Measurements from ENCODE around the gene HNRNPA0. TPM values are rescaled to one million over a fixed set of nuclear protein-coding genes. Genes with fewer than 3 reads are reported as not detected.

The HNRNPA0 gene
- total RNA-seq, 6 donors from 2014 or later: 8.4 to 26.3 (median 14.6) TPM

DNA sequence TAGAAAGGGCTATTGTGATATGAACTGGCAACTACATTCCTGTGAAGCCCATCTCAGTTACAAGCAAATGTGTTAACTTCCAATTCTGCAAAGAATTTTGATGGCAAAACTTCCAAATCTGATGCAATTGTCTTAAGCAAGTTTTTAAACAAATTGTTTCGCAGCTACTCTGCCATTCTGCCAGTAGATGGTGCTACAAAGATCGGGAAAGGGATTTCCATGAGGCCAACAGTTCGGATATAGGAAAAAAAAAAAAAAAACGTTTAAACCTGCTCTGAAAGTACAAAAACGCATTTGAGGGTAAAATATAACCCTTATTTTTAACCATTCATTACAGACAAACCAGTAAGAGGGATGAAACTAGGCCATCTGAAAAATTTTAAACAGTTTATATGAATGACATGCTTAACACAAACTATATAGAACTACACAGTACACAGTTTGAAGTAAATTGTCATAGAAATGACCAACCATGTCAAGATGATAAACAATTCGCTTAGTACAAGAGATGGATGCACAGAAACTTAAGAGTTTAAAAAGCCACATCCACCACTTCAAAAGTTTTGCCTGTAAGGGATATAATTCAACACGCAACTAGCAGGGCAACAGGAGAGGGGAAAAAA, 2.2 kb downstream of the HNRNPA0 start:
- H3K36me3 ChIP-seq: no peaks in the 10 kb centered on the region
- H3K4me3 ChIP-seq: peak overlapping the region; percentile 10 to 88 (median 72)
- TF ChIP-seq POLR2AphosphoS5 (IDR thresholded peaks at IDR 0.05): no peak
- TF ChIP-seq EP300 (IDR thresholded peaks at IDR 0.05): no peak
- TF ChIP-seq POLR2A (IDR thresholded peaks at IDR 0.05): no peak
- peak; percentile 47 to 63 (median 58) for TF ChIP-seq CTCF (IDR thresholded peaks at IDR 0.05)
- H3K27me3 ChIP-seq: no peaks in the 10 kb centered on the region
- no peaks in the 10 kb centered on the region for H3K9me3 ChIP-seq
- peak overlapping the region in 3 of 4 donors; percentile 97 to 99 (median 99) for H3K27ac ChIP-seq
- DNase-seq (no peak), ATAC-seq (ENCODE audit: low FRiP score in 2 of 2) (no peak)
- H3K4me1 ChIP-seq: peaks cover 22 to 42% (median 25%) of the 10 kb centered on the region in 4 donors
- 1 to 3% methylated on average over 7 of the region's 7 CpGs for WGBS, 2 donors

DNA sequence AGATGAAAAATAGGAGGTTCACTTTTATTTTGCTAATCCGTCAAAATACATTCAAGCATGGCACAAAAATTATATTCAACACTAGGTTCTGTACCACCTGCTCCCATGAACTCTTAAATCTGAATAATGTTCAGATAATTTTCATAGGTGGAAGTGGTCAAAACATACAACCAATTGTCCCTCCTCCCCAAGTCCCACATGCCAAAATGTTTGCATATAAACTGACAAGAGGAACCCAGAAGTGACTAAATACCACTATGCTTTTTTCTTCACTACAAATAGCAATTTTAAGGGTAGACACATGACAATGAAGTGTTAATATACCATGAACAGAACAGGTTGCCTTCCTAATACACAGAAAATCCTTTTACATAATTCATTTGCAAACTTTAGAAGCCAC, 3.7 kb downstream of the HNRNPA0 start:
- TF ChIP-seq CTCF (IDR thresholded peaks at IDR 0.05): no peak
- Histone ChIP-seq H3K9me3 (no peaks in the 10 kb centered on the region), H3K27ac (no peak overlapping the region), H3K36me3 (no peaks in the 10 kb centered on the region), H3K4me1 (peaks cover 22 to 41% (median 25%) of the 10 kb centered on the region in 4 donors), H3K27me3 (no peaks in the 10 kb centered on the region), H3K4me3 (no peak overlapping the region)
- ATAC-seq (ENCODE audit: low FRiP score in 2 of 2): no peak
- DNase-seq: no peak
- 78 to 80% methylated on average over 1 of the region's 1 CpG for WGBS, 2 donors

- WGBS, 2 donors: 93 to 97% methylated on average over 2 of the region's 2 CpGs
- no peak for ATAC-seq (ENCODE audit: low FRiP score in 2 of 2)
- TF ChIP-seq POLR2A (IDR thresholded peaks at IDR 0.05) (no peak), CTCF (IDR thresholded peaks at IDR 0.05) (no peak), EP300 (IDR thresholded peaks at IDR 0.05) (no peak), POLR2AphosphoS5 (IDR thresholded peaks at IDR 0.05) (no peak)
Observed at GRCh38 chr5:137747848-137748247, 6.3 kb downstream of the HNRNPA0 start.

DNA sequence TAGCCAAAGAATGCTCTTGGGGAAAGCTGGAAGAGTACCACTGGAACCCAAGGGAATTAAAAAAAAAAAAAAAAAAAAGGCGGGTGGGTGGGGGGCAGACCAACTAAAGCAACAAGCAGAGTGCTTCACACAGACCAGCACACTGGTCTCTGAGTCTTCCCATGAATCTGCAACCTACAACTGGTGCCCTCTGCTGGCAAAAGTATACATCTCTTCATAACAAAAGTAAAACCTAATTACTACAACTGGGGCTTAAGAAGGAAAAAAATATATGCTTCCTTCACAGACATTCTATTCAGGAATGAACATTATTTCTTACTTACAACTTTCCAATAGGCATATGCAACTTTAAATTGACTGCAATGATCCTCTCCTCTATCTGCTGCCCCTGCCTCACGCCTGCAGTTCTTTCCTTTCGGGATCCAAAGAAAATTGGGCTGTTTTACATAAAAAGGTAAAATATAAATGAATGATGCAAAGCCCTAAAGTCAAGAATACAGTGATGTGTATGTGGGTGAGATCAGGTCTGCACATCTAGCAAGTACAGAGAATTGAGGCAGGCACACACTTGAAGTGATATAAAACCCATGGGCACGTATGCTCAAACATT, 11.0 kb downstream of the HNRNPA0 start:
- DNase-seq: peak in 1 of 2 donors; percentile 38
- H3K36me3 ChIP-seq: no peaks in the 10 kb centered on the region
- peaks cover 0 to 3% (median under 1%) of the 10 kb centered on the region in 4 donors for H3K4me1 ChIP-seq
- H3K27ac ChIP-seq: no peak overlapping the region
- ATAC-seq (ENCODE audit: low FRiP score in 2 of 2): peak; percentile 83 to 87
- H3K4me3 ChIP-seq: no peak overlapping the region
- TF ChIP-seq EP300 (IDR thresholded peaks at IDR 0.05) (no peak), CTCF (IDR thresholded peaks at IDR 0.05) (peak; percentile 27 to 64 (median 47)), POLR2AphosphoS5 (IDR thresholded peaks at IDR 0.05) (no peak), POLR2A (IDR thresholded peaks at IDR 0.05) (no peak)
- WGBS, 2 donors: 72 to 73% methylated on average over 4 of the region's 4 CpGs
- H3K9me3 ChIP-seq: peaks cover 0 to under 1% (median 0%) of the 10 kb centered on the region in 4 donors
- H3K27me3 ChIP-seq: no peaks in the 10 kb centered on the region

More at GRCh38 chr5:137747848-137748247, 6.3 kb downstream of the HNRNPA0 start:
- H3K4me1 ChIP-seq: peaks cover 17 to 35% (median 22%) of the 10 kb centered on the region in 4 donors
- DNase-seq: no peak
- no peaks in the 10 kb centered on the region for H3K27me3 ChIP-seq
- no peak overlapping the region for H3K4me3 ChIP-seq
- H3K9me3 ChIP-seq: no peaks in the 10 kb centered on the region
- H3K27ac ChIP-seq: no peak overlapping the region
- no peaks in the 10 kb centered on the region for H3K36me3 ChIP-seq
